ENCODE measurements around the gene MAPKAP1. TPM values are rescaled to one million over a fixed set of nuclear protein-coding genes. Genes with fewer than 3 reads are reported as not detected.

The MAPKAP1 gene
- total and polyA plus RNA-seq, 9 of the 15 experiments (the other 6 are each of a cell fraction or from before 2014, with no cell fraction given): 2.6 to 82.1 (median 61.1) TPM

DNA sequence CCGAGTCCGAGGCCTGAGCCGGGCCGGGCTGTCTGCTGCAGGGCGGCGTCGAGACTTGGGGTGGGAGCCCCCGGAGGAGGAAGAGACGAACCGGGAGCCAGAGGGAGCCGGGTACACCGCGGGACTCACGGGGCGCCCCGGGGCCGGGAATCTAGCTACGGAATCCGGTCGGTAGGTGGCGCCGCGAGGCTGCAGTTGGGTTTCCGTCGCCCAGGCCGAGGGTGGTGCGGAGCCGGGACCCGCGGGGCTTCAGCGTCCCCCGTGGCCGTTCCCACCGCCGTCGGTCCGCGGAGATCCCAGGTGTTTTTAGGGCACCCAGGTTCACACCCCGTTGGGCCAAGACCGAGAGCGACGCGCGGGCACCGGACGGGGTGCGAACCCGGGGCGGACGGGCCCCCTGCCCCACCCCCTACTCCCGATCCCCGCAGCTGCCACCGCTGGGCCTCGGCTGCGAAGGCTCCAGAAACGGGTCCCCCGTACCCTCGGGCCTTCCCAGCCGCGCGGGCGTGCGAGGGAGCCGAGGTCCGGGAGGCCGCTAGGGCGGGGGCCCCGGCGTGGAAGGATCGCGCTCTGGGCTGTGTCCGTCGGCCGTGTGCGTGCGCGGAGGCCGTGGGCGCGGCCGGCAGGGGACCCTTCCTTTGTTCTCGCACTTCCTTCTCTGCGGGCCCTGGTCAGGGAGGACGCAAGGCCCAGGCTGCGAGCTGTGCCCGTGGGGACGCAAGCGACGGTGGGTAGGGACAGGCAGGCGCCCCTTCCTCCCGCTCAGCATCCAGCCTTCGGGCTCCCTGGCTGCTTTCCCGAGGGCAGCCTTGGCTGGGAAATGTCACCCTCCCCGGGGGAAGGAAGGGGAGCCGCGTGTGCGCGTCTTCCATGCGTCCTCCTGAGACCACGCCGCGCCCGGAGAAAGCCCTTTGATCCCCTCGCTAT, 298.8 kb downstream of the MAPKAP1 start (continued):
- TF ChIP-seq ZBTB40 (IDR thresholded peaks at IDR 0.05): no peak
- no peak for TF ChIP-seq ZBTB40 (CRISPR knock-in tag; IDR thresholded peaks at IDR 0.05)
- TF ChIP-seq, protein P1, sequence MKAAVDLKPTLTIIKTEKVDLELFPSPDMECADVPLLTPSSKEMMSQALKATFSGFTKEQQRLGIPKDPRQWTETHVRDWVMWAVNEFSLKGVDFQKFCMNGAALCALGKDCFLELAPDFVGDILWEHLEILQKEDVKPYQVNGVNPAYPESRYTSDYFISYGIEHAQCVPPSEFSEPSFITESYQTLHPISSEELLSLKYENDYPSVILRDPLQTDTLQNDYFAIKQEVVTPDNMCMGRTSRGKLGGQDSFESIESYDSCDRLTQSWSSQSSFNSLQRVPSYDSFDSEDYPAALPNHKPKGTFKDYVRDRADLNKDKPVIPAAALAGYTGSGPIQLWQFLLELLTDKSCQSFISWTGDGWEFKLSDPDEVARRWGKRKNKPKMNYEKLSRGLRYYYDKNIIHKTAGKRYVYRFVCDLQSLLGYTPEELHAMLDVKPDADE (conservative IDR thresholded peaks at IDR 0.05; ENCODE audit: control insufficient read depth, low read depth, low read length): no peak
- TF ChIP-seq TAF7 (tag; IDR thresholded peaks at IDR 0.05): no peak
- TF ChIP-seq FUS (optimal IDR thresholded peaks at IDR 0.05; ENCODE audit: low read depth, low read length): no peak
- no peak for TF ChIP-seq BCL6 (CRISPR knock-in tag; IDR thresholded peaks at IDR 0.05)
- TF ChIP-seq USF1 (CRISPR knock-in tag; IDR thresholded peaks at IDR 0.05): no peak
- TF ChIP-seq RHOXF2B (CRISPR knock-in tag; conservative IDR thresholded peaks at IDR 0.05): no peak
- TF ChIP-seq IRF9 (tag; IDR thresholded peaks at IDR 0.05): no peak
- no peak for TF ChIP-seq SREBF2 (CRISPR knock-in tag; IDR thresholded peaks at IDR 0.05)
- TF ChIP-seq ZNF121 (CRISPR knock-in tag; conservative IDR thresholded peaks at IDR 0.05): no peak
- TF ChIP-seq, protein P2, sequence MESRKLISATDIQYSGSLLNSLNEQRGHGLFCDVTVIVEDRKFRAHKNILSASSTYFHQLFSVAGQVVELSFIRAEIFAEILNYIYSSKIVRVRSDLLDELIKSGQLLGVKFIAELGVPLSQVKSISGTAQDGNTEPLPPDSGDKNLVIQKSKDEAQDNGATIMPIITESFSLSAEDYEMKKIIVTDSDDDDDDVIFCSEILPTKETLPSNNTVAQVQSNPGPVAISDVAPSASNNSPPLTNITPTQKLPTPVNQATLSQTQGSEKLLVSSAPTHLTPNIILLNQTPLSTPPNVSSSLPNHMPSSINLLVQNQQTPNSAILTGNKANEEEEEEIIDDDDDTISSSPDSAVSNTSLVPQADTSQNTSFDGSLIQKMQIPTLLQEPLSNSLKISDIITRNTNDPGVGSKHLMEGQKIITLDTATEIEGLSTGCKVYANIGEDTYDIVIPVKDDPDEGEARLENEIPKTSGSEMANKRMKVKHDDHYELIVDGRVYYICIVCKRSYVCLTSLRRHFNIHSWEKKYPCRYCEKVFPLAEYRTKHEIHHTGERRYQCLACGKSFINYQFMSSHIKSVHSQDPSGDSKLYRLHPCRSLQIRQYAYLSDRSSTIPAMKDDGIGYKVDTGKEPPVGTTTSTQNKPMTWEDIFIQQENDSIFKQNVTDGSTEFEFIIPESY (CRISPR knock-in tag; IDR thresholded peaks at IDR 0.05): peak; percentile 61
- no peak for TF ChIP-seq ZNF311 (CRISPR knock-in tag; IDR thresholded peaks at IDR 0.05)

All from K562 (cell line).